Colonic mucosa (tissue), 4 donors: ENCODE measurements around the gene EFHC1. TPM values are rescaled to one million over a fixed set of nuclear protein-coding genes. Genes with fewer than 3 reads are reported as not detected.

ENCODE experiments used
- DNase-seq: peaks from one replicate; pipeline ENCODE4 v3.0.0-alpha.2; 2020
- H3K27ac ChIP-seq: fragments of 200-600 bp; one replicate; pipeline ENCODE4 v1.8.0; 2021
- H3K27me3 ChIP-seq: fragments of 200-600 bp; one replicate; pipeline ENCODE4 v1.8.0; 2021
- H3K36me3 ChIP-seq: fragments of 200-600 bp; one replicate; pipeline ENCODE4 v1.8.0; 2021
- H3K4me1 ChIP-seq: fragments of 200-600 bp; one replicate; pipeline ENCODE4 v1.8.0; 2021; ENCODE audit warnings: mild to moderate bottlenecking
- H3K4me3 ChIP-seq: fragments of 200-600 bp; one replicate; pipeline ENCODE4 v1.8.0; 2021
- H3K9ac ChIP-seq, 2 donors: one replicate each; pipeline ENCODE4 v1.7.0; 2013; ENCODE audit warnings: control low read depth in 2 of 2, low read depth in 2 of 2, low read length in 2 of 2
- H3K9me3 ChIP-seq: fragments of 200-600 bp; one replicate; pipeline ENCODE4 v1.8.0; 2021
- intact Hi-C: fragments of 100-400 bp; cut with DNase I; formaldehyde crosslinking; loops from one replicate; pipeline ENCODE4 v1.14.1; 2022
- total RNA-seq, 2 donors: library from RNA; stranded (reverse); fragmentation: NEBNext Ultra II Directional in 1 of 2; extraction: Animal tissue kit (Norgen Biotek cat#: 25700) in 1 of 2; gene quantifications; one replicate each; pipeline ENCODE4 v1.2.1, GENCODE V29; 2021
- TF ChIP-seq, protein P1 (sequence below): fragments of 200-600 bp; IDR thresholded peaks from one replicate; pipeline ENCODE4 v1.8.0; 2022; ENCODE audit warnings: antibody characterized with exemption, mild to moderate bottlenecking
- donor health status: healthy.
- donor health status: DM: no; HTN: no; CAD: no.
- donor health status: DM: no; HTN: no; CAD: no.

EFHC1 gene
- total RNA-seq, 2 donors from 2014 or later, result 6.2 to 9.5 TPM

DNA sequence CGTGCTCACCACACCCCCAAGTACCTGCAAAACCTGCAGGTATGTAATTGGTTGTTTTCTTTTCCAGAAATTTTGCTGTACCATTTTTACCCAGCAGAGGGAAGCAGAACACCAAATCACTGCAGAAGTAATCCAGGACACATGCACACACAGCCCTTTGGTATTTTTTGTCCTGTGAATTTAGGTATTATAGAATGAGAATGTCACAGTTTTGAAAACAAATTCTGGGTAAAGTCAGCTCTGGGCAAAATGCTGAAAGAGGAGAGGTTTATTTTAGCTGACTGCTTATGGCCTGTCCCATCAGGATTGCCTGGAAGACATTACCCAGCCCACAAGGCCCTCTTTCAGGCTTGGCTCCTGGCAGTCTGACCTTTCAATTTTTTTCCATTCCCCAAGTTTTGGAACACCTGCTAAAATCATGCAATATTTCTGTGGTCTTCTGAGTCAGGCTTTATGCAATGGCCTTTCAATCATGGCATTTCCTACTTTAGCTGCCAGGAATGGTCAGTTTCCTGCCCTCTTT lies 3.5 kb upstream of the EFHC1 start:
- Histone ChIP-seq H3K27ac (no peak overlapping the region), H3K4me3 (no peak overlapping the region), H3K27me3 (no peaks in the 10 kb centered on the region), H3K36me3 (no peaks in the 10 kb centered on the region), H3K9me3 (no peaks in the 10 kb centered on the region), H3K9ac (no peak overlapping the region), H3K4me1 (peaks cover 5% of the 10 kb centered on the region)
- intact Hi-C loops, result loop anchor here (5.0 kb wide), 1 partner anchor 246 kb away; no protein-coding TSS in a partner anchor
- peak; percentile 69 for DNase-seq
- TF ChIP-seq, protein P1, sequence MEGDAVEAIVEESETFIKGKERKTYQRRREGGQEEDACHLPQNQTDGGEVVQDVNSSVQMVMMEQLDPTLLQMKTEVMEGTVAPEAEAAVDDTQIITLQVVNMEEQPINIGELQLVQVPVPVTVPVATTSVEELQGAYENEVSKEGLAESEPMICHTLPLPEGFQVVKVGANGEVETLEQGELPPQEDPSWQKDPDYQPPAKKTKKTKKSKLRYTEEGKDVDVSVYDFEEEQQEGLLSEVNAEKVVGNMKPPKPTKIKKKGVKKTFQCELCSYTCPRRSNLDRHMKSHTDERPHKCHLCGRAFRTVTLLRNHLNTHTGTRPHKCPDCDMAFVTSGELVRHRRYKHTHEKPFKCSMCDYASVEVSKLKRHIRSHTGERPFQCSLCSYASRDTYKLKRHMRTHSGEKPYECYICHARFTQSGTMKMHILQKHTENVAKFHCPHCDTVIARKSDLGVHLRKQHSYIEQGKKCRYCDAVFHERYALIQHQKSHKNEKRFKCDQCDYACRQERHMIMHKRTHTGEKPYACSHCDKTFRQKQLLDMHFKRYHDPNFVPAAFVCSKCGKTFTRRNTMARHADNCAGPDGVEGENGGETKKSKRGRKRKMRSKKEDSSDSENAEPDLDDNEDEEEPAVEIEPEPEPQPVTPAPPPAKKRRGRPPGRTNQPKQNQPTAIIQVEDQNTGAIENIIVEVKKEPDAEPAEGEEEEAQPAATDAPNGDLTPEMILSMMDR, result peak; percentile 84

DNA sequence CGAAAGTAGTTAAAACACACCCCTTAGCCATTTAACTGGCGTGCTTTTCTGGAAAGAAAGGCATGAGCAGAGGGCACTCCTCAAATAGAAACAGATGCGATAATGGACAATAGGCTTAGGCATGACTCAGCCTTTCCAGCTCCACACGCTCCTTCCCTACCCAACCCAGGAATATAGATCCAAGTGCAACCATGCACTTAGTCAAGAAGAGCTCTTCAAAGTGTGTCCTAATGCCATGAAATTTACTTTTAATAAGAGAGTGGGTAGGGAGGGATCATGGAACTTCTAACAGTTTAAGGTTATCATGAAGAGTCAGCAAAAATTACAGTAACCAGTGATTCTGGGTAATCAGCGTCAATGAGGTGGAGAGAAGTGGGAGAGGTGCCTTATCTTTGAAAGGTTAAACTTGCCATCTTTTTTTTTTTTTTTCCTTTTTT lies 2.4 kb upstream of the EFHC1 start:
- H3K4me1 ChIP-seq, result peaks cover 5% of the 10 kb centered on the region
- H3K27ac ChIP-seq, result no peak overlapping the region
- DNase-seq, result no peak
- H3K36me3 ChIP-seq, result no peaks in the 10 kb centered on the region
- intact Hi-C loops, result loop anchor here (2.0 to 5.0 kb wide), 2 partner anchors 179 to 245 kb away; no protein-coding TSS in a partner anchor
- H3K4me3 ChIP-seq, result no peak overlapping the region
- H3K9me3 ChIP-seq, result no peaks in the 10 kb centered on the region
- H3K27me3 ChIP-seq, result no peaks in the 10 kb centered on the region
- no peak overlapping the region for H3K9ac ChIP-seq
- TF ChIP-seq, protein P1, result no peak

DNA sequence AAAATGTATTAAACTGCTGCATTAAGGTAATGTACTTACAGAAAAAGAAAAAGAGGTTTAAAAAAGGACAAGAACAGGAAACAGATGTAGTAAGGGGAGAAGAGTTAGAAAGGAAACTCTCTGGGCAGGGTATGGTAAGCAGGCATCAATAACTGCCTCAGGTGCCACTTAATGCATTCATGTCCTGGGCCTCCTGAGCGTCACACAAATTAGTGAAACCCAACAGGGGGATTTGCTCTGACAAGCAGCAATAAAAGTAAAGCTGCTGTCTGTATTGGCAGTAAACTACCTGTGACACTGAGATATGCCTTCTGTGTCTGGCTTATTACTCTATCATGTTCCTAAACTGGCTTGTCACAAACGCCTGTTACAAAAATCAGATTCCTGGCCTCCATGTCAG lies 1.5 kb upstream of the EFHC1 start:
- Histone ChIP-seq H3K9ac (no peak overlapping the region), H3K27ac (no peak overlapping the region), H3K4me3 (no peak overlapping the region), H3K36me3 (no peaks in the 10 kb centered on the region), H3K4me1 (peaks cover 5% of the 10 kb centered on the region), H3K27me3 (no peaks in the 10 kb centered on the region), H3K9me3 (no peaks in the 10 kb centered on the region)
- no peak for DNase-seq
- TF ChIP-seq, protein P1, result no peak
- intact Hi-C loops, result loop anchor here (2.0 to 5.0 kb wide), 2 partner anchors 178 to 244 kb away; no protein-coding TSS in a partner anchor

DNA sequence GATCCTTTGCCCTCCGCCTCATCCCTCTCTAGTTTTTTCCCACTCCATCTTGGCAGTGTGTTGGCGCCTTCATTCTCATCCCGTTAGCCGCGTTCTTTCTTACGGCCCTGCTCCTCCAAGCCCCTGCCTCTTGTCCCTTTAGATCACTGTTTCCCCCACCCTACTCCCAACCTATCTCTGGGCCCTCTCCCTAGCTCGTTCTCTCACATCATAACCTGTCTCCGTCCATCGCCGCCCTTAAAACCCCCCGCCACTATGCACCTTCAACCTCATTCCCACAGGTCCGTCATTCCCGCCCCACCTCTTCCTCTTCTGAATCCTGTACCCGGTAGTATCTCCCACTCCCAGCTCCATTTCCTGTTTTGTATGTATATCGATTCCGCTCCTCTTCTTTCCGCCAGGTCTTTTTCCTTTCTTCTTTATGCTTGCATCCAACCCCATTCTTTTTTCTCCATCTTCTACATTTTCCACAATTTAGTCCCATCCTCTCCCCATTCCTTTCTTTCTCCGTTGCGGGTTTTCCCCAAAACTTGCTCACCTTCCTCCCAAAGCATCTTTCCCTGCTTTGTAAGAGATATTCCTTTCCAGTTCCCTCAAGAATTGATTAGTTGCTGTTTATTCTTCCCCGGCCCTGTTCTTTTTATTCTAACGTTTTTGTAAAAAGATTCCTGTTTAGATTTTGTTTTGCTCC lies 671 bp downstream of the EFHC1 start:
- Histone ChIP-seq H3K27me3 (no peaks in the 10 kb centered on the region), H3K9me3 (no peaks in the 10 kb centered on the region), H3K4me1 (peaks cover 5% of the 10 kb centered on the region), H3K9ac (peak overlapping the region; percentile 45 to 91), H3K27ac (peak overlapping the region; percentile 47), H3K36me3 (no peaks in the 10 kb centered on the region), H3K4me3 (peak overlapping the region; percentile 79)
- intact Hi-C loops, result loop anchor here (5.0 kb wide), 1 partner anchor 86 kb away; no protein-coding TSS in a partner anchor
- no peak for DNase-seq
- TF ChIP-seq, protein P1, result no peak

DNA sequence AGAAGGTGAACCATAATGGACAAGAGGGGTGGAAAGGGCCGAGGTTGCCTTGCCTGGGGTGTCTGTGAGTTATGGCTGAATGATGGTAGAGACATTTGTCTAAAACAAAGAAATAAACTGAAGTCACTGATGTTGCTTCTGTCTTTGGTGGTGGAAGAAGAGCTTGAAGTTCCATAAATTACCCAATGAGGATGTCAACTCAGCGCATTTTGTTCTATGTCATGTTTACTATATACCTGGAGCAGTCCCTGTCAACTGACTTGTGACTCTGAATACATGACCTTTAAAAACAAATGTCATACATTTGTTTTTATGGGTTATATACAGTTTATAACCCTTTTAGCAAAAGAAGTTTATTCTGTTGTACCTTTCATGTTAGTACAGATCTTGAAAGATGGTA lies 2.0 kb downstream of the EFHC1 start:
- no peak for DNase-seq
- no peak overlapping the region for H3K4me3 ChIP-seq
- peaks cover 5% of the 10 kb centered on the region for H3K4me1 ChIP-seq
- H3K36me3 ChIP-seq, result no peaks in the 10 kb centered on the region
- no peaks in the 10 kb centered on the region for H3K27me3 ChIP-seq
- no peaks in the 10 kb centered on the region for H3K9me3 ChIP-seq
- TF ChIP-seq, protein P1, result no peak
- intact Hi-C loops, result loop anchor here (5.0 kb wide), 1 partner anchor 85 kb away; no protein-coding TSS in a partner anchor
- no peak overlapping the region for H3K27ac ChIP-seq
- H3K9ac ChIP-seq, result no peak overlapping the region
